Stimulated activated CD4-positive, alpha-beta T cell treated with anti-CD3 and anti-CD28 coated beads, Interleukin-4, amount 100 ng/mL, for 1 hour (primary cell): ENCODE results near the gene SAP25.
A peak's percentile ranks its signal among the peaks of the same experiment; 100 is the strongest.
"Not testable (repeated sequence)": the region's sequence is repeated elsewhere in the genome, so short reads cannot be mapped to it uniquely, and the experiment has no call there.

Source experiments
- DNase-seq: peaks from one replicate; pipeline ENCODE4 v3.0.0-alpha.2; 2020

Gene SAP25

GRCh38 chr7:100575206-100575631, 1.5 kb upstream of the SAP25 start:
- DNase-seq: no peak

- no peak for DNase-seq
Measured at GRCh38 chr7:100574362-100575205, 884 bp upstream of the SAP25 start.

- no peak for DNase-seq
Measured at GRCh38 chr7:100572949-100573675, 588 bp downstream of the SAP25 start.

DNA sequence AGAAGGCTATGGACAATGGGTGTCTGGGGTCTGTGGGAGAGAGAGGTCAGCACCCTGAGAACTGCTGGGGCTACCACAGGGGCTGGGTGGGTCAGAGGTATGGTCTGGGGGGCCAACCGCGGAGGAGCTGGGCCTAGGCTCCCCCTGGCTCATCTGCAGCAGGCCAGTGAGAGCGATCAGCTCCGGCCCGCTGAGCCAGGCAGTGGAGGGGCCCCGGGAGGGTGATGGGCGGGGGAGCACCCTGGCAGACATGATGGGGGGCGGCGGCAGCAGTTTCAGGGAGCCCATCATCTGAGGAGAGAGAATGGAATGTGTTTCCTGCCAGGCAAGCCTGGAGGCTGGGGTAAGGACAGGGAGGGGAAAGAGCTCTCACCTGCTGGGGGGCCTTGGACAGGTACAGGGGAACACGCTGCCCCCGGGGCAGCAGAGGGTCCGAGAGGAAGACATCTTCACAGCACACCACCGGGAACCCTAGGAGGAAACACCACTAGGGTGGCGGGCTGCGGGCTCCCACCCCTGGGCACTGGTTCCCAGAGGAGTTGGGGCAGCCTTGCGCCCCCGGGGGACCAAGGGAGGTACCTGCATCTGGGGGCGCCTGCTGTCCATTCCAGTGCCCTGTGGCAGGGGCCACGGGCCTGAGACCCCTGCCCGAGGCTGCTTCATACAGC, 1.3 kb downstream of the SAP25 start:
- no peak for DNase-seq

DNA sequence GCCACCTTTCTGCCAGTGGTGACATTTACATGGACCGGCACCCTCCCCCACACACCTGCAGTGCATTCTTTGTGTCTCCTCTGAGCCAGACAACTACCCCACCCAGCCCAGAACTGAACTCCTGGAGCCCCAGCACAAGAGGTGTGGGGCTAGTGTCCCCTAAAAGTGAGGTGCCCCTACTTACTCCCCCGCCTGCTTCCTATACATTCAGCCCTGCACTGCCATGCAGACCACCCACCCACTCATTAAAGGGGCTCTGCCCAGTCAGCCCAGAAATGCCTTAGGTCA, 1.9 kb downstream of the SAP25 start:
- no peak for DNase-seq

- no peak for DNase-seq
Measured at GRCh38 chr7:100570954-100571828, 2.5 kb downstream of the SAP25 start.

DNA sequence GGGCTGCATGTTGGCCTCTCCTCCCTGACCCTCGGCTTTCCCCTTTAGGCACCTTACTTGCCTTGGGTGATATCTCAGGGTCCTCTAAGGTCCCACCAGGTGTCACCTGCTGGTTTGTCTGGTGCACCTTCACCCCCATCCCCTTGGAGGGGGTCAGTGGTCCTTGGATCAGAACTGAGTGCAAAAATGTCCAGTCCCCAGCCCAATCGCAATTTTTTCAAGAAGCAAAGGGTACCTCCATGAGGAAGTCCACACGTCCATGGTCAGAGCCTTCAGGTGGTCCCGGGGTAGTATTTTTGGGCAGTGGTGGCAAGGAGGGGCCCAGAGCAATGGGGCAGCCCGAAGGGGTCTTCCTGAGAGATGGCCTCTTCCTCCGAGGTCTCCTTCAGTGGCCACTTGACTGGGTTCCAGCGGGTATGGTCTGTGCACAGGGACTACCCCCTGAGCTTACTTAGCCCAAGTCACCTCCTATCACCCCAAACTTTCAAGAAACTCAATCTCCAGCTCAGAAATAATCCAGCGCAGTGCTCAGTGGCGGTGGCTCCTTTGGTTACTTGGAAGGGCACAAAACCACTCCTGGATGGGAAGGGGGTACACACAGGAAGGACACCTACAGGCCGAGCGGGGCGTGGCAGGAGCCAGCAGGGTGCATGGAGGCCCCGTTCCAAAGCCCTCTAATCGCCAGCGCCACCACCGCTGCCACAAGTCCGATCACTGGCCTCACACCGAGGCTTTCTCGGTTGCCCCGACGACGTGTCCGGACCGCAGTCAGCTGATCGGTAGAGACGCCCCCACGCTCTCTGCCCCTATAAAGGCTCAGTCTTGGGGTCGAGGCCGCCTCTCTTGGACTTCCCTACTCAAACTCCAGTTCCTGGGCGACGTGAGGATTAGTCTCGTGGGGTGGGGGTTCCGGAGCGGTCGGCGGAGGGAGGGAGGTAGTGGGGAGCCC, 4.5 kb downstream of the SAP25 start:
- peak; percentile 50 for DNase-seq

GRCh38 chr7:100568176-100568895, 5.4 kb downstream of the SAP25 start:
- DNase-seq: no peak

DNA sequence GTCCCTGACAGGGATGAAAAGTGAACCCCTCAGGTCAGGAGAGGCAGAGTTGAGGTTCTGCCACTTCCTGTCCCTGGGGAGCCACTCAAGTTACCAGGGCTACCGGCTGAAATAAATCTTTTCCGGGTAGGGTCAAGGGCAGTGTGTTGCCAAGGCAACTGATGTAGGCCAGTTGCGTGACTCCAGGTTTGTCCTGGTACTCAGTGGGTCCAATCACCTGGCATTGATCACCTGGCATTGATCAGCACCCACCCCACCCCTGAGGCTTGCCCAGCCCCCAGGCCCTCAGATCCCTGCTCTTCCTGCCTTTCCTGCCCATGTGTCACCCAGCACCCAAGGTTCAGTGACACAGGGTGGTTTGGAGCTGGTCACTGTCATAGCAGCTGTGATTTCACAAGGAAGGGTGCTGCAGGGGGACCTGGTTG, 5.9 kb downstream of the SAP25 start:
- DNase-seq: no peak

DNA sequence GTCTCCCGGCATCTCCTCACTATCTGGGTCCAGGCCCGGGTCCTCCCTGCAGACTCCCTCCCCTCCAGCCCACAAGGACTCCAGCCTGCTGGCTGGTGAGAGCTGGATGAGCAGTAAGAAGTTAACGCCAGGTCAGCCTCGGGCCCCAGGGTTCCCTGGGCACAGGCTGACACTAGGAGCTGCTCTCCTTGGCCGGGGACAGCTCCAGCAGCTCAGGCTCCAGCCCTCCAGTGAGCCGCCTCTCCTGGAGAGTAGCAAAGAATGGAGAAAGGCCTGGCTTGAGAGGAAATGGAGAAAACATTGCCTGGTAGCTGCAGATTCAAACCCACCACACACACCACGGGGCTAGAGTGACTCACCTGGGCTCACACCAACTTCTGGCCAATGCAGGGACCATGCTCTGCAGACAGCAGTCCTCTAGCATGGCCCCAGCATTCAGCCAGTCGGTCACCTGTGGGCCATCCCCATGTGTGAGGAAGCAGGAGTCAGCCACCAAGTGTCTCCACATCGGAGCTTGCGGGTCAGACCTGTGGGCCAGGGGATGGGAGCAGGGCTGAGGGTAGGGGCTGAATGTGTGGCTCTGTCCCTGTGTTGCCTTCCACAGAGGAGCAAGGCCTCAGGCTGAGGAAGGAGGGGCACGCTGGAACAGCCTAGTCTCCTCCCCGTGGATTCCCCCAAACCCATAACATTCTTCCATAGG, 6.5 kb downstream of the SAP25 start:
- DNase-seq: no peak

GRCh38 chr7:100566018-100566531, 7.6 kb downstream of the SAP25 start:
- DNase-seq: no peak

GRCh38 chr7:100565133-100565571, 8.5 kb downstream of the SAP25 start:
- DNase-seq: no peak

DNA sequence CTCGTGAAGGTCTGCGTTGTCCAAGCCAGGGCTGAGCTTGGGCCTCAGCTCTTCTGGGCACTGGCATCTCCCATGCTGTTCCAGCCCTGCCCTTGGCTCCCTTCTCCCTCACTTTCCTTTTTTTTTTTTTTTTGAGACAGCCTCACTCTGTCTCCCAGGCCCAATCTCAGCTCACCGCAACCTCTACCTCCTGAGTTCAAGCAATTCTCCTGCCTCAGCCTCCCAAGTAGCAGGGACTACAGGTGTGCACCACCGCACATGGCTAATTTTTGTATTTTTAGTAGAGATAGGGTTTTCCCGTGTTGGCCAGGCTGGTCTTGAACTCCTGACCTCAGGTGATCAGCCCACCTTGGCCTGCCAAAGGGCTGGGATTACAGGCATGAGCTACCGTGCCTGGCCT, 9.3 kb downstream of the SAP25 start:
- not testable (repeated sequence) for DNase-seq

DNA sequence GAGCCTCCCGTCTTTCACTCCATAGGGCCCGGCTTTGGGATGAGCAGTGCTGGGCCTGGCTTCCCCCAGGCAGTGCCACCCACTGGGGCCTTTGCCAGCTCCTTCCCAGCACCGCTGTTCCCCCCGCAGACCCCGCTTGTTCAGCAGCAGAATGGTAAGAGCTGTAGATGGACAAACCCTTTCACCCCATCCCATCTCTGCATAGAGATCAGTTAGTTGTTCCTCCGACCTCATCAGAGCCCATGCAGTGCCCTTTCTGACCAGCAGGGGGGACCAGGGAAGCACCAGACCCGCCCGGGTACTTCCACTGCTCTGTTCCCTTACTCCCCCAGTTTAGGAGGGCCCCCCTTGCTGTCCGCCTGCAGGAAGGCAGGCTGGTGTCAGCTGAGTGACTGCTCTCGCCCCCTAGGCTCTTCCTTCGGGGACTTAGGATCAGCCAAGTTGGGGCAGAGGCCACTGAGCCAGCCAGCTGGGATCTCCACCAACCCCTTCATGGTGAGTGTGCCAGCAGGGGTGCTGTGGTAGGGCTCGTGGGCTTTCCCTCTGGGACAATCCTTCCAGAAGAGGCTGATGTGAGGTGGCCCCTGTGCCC, 9.8 kb downstream of the SAP25 start:
- DNase-seq: peak; percentile 88

DNA sequence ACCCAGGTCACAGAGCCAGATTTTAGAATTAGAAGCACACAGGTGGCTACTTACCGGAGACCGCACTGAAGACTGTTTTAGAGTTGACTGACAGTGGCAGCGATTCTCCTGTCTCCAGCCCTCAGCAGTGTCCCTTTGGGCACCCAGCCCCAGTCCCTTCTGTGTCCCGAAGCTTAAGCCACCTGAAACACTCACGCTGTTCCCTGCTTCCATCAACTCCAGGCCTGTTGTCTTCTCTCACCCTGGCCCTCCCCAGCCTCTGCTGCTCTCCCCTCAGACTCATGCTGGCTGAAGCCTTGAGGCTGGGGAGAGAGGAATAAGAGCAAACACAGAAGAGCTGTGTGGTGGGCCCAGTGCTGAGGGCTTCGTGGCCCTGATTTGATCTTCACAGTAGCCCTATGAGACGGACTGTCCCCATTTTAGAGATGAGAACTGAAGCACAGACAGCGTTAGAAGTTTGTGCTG, 10.6 kb downstream of the SAP25 start:
- DNase-seq: no peak

- no peak for DNase-seq
Measured at GRCh38 chr7:100562195-100563099, 11.3 kb downstream of the SAP25 start.

GRCh38 chr7:100561491-100562194, 12.1 kb downstream of the SAP25 start:
- DNase-seq: no peak

DNA sequence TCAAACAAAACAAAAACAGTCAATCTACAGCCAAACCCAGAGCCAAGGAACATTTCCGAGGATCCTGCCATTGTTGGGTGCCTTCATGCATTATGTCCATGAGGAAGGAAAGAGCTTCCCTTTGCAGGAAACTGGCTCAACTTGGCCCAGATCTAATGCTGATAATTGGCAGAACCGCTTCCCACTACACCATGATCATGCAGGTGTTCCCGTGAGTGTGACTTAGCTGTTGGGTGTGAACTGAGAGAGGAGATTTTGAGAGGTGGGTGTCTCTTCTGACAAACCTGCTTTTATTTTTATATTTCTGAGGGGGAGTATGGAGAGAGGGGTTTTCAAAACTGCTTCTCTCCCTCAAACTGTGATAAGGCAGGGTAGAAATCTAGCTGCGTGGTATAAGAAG, 14.6 kb downstream of the SAP25 start:
- no peak for DNase-seq
